Fibroblast of mammary gland (primary cell): ENCODE data around the gene CKLF.

Experiments
- DNase-seq: peaks from one replicate; pipeline ENCODE4 v3.0.0-alpha.2; 2010; ENCODE audit warnings: low read depth
- H3K4me3 ChIP-seq: 2 replicates; pipeline ENCODE4 v1.5.1; 2011; ENCODE audit warnings: low read depth, mild to moderate bottlenecking, low read length, moderate library complexity; ENCODE audit not compliant: control insufficient read depth
- TF ChIP-seq, protein P1 (sequence below): conservative IDR thresholded peaks from 2 replicates; pipeline ENCODE4 v1.5.1; 2011; ENCODE audit warnings: low read depth, low read length, inconsistent platforms; ENCODE audit not compliant: control insufficient read depth, insufficient read depth

CKLF gene

GRCh38 chr16:66515596-66516508, 36.5 kb upstream of the CKLF start:
- TF ChIP-seq, protein P1, sequence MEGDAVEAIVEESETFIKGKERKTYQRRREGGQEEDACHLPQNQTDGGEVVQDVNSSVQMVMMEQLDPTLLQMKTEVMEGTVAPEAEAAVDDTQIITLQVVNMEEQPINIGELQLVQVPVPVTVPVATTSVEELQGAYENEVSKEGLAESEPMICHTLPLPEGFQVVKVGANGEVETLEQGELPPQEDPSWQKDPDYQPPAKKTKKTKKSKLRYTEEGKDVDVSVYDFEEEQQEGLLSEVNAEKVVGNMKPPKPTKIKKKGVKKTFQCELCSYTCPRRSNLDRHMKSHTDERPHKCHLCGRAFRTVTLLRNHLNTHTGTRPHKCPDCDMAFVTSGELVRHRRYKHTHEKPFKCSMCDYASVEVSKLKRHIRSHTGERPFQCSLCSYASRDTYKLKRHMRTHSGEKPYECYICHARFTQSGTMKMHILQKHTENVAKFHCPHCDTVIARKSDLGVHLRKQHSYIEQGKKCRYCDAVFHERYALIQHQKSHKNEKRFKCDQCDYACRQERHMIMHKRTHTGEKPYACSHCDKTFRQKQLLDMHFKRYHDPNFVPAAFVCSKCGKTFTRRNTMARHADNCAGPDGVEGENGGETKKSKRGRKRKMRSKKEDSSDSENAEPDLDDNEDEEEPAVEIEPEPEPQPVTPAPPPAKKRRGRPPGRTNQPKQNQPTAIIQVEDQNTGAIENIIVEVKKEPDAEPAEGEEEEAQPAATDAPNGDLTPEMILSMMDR: peak; percentile 55
- peak; percentile 61 for DNase-seq
- no peak overlapping the region for H3K4me3 ChIP-seq

GRCh38 chr16:66516509-66516807, 35.9 kb upstream of the CKLF start:
- no peak overlapping the region for H3K4me3 ChIP-seq
- DNase-seq: no peak
- TF ChIP-seq, protein P1: no peak

GRCh38 chr16:66516808-66517585, 35.4 kb upstream of the CKLF start:
- peak overlapping the region; percentile 16 for H3K4me3 ChIP-seq
- peak; percentile 99 for DNase-seq
- TF ChIP-seq, protein P1: no peak

- no peak for DNase-seq
- H3K4me3 ChIP-seq: no peak overlapping the region
- TF ChIP-seq, protein P1: no peak
Observed at GRCh38 chr16:66517586-66518263, 34.7 kb upstream of the CKLF start.

GRCh38 chr16:66519482-66520373, 32.6 kb upstream of the CKLF start:
- H3K4me3 ChIP-seq: no peak overlapping the region
- no peak for DNase-seq
- TF ChIP-seq, protein P1: no peak
